GM21390 (cell line): Measurements from ENCODE around the gene PLA2G5.
"Not testable (repeated sequence)": the region's sequence is repeated elsewhere in the genome, so short reads cannot be mapped to it uniquely, and the experiment has no call there.

ENCODE experiments used
- ATAC-seq: cut with Tn5 transposase; IDR thresholded peaks from one replicate; pipeline ENCODE4 v1.9.1; 2021; ENCODE audit not compliant: unreplicated experiment

The PLA2G5 gene

GRCh38 chr1:20069874-20070273 lies at the start of gene PLA2G5:
PLA2G5 (plus strand) TSS chr1:20070194; CDS start chr1:20084831, 14,637 bp downstream.
- no peak for ATAC-seq

GRCh38 chr1:20028125-20028524 lies 41.9 kb upstream of the PLA2G5 start:
- no peak for ATAC-seq

DNA sequence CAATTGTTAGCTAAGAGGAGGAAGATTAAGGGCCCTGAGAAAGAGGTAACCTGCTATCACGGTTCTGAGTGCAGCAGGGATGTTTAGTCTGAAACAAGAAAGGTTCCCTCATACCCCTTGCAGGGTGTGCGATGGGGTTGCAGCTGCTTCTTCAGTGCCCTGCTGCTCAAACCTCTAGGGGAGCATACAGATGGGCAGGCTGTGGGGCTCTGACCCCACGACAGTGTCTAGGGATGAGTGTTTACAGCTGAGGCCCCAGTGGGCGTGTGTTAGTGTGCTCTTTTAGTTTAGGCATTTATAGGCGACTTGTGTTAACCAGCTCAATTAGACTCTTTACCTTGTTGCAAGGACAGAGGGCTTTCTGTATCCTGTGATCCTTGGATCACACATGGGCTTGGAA lies 41.3 kb upstream of the PLA2G5 start:
- no peak for ATAC-seq

DNA sequence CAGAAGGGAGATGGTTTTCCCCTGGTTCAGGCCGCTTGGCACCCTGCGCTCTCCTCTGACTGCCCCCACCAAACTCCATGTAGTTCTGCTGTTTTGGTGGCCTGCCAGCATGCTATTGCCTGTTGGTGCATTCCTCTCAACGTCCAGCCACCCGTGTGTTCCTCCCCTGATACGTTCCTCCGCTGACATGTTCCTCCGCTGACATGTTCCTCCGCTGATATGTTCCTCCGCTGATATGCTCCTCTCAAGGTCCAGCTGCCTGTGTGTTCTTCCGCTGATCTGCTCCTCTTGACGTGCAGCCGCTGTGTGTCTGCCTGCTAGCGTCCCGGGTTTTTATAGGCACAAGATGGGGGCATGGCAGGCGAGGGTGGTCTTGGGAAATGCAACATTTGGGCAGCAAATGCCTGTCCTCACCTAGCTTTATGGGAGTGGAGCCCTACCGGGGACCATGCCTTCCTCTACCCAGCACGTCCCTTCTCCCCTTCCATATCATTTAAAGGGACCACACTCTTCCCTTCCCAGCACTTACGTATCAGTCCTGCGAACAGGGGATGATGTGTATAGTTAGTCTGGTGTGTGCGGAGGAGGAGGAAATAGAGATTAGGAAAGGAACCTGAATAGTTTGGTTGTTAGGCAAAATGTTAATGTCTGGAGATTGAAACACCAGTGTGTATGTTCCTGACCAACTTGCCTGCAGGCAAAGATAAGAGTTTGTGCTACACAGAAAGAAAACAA lies 40.6 kb upstream of the PLA2G5 start:
- no peak for ATAC-seq

- not testable (repeated sequence) for ATAC-seq
Measured at GRCh38 chr1:20030436-20031151, 39.4 kb upstream of the PLA2G5 start.

- no peak for ATAC-seq
Measured at GRCh38 chr1:20031161-20031560, 38.8 kb upstream of the PLA2G5 start.

GRCh38 chr1:20031836-20032235 lies 38.2 kb upstream of the PLA2G5 start:
- ATAC-seq: no peak

GRCh38 chr1:20032425-20032824 lies 37.6 kb upstream of the PLA2G5 start:
- ATAC-seq: no peak

DNA sequence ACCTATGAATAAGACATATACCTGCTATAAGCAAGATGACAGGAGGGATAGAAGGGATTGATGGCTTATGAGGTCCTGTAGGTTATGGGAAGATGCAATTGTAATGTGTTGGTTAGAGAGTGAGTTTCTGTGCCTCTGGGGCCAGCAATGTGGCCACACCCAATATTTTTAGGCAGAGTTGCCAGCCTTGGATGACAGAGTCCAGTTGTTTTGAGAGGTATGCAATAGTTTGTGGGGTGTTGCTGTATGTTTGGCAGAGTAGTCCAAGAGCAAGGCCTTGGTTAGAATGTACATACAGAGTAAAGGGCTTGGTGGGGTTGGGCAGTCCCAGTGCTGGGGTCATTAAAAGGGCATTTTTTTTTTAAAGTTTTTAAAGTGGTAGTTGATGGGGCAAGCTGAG lies 36.6 kb upstream of the PLA2G5 start:
- no peak for ATAC-seq

DNA sequence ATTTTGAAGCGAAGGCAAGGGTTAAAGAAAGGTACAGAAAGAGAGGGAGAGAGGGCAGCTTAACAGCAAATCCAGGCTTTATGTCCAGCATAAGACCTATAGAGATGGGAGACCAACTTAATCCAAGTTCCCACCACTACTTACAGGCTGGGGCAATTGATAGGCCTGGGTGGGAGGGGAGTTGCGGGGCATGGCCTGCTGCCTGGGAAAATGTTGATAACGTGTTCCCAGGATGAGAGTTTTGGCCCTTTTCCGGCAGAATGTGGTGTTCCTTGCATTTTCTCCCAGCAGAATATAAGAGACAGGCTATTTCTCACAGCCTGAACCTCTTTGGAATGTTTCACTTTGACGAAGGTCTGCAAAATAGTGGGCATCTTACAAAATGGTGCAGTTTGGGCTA lies 34.9 kb upstream of the PLA2G5 start:
- no peak for ATAC-seq

DNA sequence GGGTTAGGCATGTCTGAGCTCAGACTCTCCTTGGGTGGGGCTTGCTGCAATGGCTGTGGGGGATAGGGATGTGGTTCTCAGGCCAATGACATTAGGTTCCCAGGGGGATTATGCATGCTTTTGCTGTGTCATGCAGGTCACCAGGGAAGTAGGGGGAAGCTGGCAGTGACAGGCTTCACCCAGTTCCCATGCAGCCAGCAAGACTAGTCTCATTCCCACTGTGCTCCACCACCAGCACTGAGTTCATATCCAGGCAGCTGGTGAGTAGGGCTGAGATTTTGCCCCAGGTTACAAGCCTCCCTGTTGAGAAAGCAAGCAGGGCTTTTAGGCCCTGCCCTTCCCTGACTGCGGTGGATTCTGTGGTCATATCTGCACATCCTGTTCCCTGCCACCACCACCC lies 32.1 kb upstream of the PLA2G5 start:
- ATAC-seq: no peak

GRCh38 chr1:20047096-20047495 lies 22.9 kb upstream of the PLA2G5 start:
- no peak for ATAC-seq

GRCh38 chr1:20048563-20048962 lies 21.4 kb upstream of the PLA2G5 start:
- ATAC-seq: no peak

DNA sequence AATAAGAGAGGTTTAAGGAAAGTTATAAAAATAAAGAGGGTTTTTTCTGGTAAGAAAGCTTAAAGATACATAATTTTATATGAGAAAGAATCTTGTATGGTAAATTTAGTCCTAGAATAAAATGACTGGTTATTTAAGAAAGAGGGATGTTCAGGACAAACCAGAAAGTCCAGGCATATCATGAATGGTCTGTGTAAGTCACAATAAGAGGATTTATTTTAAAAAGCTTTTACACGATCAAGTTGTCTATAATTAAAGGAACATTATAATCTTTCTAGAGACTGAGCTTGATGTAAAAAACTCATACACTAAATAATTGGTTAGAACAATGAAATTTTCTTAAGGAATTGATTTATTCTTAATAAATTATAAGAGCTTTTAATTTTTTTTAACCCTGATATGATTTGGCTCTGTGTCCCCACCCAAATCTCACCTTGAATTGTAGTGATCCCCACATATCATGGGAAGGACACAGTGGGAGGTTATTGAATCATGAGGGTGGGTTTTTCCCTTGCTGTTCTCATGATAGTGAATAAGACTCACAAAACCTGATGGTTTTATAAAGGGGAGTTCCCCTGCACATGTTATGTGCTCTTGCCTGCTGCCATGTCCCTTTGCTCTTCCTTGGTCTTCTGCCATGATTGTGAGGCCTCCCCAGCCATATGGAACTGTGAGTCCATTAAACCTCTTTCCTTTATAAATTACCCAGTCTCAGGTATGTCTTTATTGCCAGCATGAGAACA lies 20.8 kb upstream of the PLA2G5 start:
- ATAC-seq: not testable (repeated sequence)

- no peak for ATAC-seq
Measured at GRCh38 chr1:20051218-20051829, 18.7 kb upstream of the PLA2G5 start.

DNA sequence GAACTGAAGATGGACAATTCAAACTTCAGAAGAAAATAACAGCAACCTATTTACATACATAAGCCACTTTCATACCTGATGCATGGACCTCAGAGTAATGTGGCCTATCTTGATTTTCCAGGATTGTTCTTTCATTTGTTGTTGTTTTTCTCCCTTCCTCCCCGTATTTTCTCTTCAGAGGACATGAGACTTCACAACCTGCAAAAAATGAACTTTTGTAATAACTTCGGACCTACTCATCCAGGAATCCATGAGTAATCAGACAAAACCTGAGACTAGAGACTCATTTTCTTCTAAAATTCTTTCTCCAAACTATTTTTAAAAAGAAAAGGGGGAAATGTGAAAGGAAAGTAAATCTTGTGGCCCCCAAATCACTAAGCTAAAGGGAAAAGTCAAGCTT lies 17.6 kb upstream of the PLA2G5 start:
- no peak for ATAC-seq

GRCh38 chr1:20057886-20058420 lies 12.0 kb upstream of the PLA2G5 start:
- ATAC-seq: no peak

- ATAC-seq: no peak
Measured at GRCh38 chr1:20058531-20058930, 11.5 kb upstream of the PLA2G5 start.

- no peak for ATAC-seq
Measured at GRCh38 chr1:20059847-20060246, 10.1 kb upstream of the PLA2G5 start.

GRCh38 chr1:20060791-20061190 lies 9.2 kb upstream of the PLA2G5 start:
- not testable (repeated sequence) for ATAC-seq

GRCh38 chr1:20061866-20062265 lies 8.1 kb upstream of the PLA2G5 start:
- no peak for ATAC-seq
